Loucy (cell line): ENCODE results near the gene TMIGD1.

ENCODE experiments used
- CTCF ChIP-seq: fragments of 200-600 bp; sonication (generic); conservative IDR thresholded peaks from 2 replicates; pipeline ENCODE4 v1.5.1; 2014; ENCODE audit warnings: mild to moderate bottlenecking, antibody characterized with exemption, low read length
- EZH2phosphoT487 ChIP-seq: fragments of 200-600 bp; IDR thresholded peaks from 2 replicates; pipeline ENCODE4 v1.6.1; 2018; ENCODE audit warnings: antibody characterized with exemption, mild to moderate bottlenecking, moderate library complexity, borderline replicate concordance

GRCh38 chr17:30345089-30345433 lies 11.2 kb upstream of the TMIGD1 start:
- TF ChIP-seq CTCF (no peak), EZH2phosphoT487 (no peak)
